HG03575 (cell line): ENCODE results near the gene RPS6KA5.

Experiments
- ATAC-seq: cut with Tn5 transposase; IDR thresholded peaks from one replicate; pipeline ENCODE4 v1.9.1; 2021; ENCODE audit not compliant: unreplicated experiment, insufficient number of reproducible peaks, low FRiP score; ENCODE audit errors: extremely low read depth

RPS6KA5 gene

GRCh38 chr14:91070572-91070971, 10.1 kb upstream of the RPS6KA5 start:
- ATAC-seq = no peak

- no peak for ATAC-seq
These were observed 8.2 kb upstream of the RPS6KA5 start for GRCh38 chr14:91068642-91069041.

- ATAC-seq = no peak
These were observed 6.7 kb upstream of the RPS6KA5 start for GRCh38 chr14:91067186-91067585.

- no peak for ATAC-seq
These were observed 4.8 kb upstream of the RPS6KA5 start for GRCh38 chr14:91065266-91065665.

- ATAC-seq = no peak
These were observed 2.7 kb upstream of the RPS6KA5 start for GRCh38 chr14:91063119-91063518.

GRCh38 chr14:91062600-91062999, 2.2 kb upstream of the RPS6KA5 start:
- ATAC-seq = no peak

- ATAC-seq = no peak
These were observed 831 bp upstream of the RPS6KA5 start for GRCh38 chr14:91061056-91061887.

GRCh38 chr14:91059576-91060350, 678 bp downstream of the RPS6KA5 start:
- ATAC-seq = no peak

GRCh38 chr14:91058042-91058581, 2.3 kb downstream of the RPS6KA5 start:
- ATAC-seq = no peak

GRCh38 chr14:91056361-91056760, 4.1 kb downstream of the RPS6KA5 start:
- no peak for ATAC-seq

GRCh38 chr14:91055016-91055415, 5.4 kb downstream of the RPS6KA5 start:
- no peak for ATAC-seq

- no peak for ATAC-seq
These were observed 11.8 kb downstream of the RPS6KA5 start for GRCh38 chr14:91048676-91049075.

- no peak for ATAC-seq
These were observed 12.2 kb downstream of the RPS6KA5 start for GRCh38 chr14:91048265-91048664.

- no peak for ATAC-seq
These were observed 13.2 kb downstream of the RPS6KA5 start for GRCh38 chr14:91047174-91047753.

GRCh38 chr14:91046488-91047072, 13.9 kb downstream of the RPS6KA5 start:
- ATAC-seq = no peak

- no peak for ATAC-seq
These were observed 19.0 kb downstream of the RPS6KA5 start for GRCh38 chr14:91041450-91041849.

GRCh38 chr14:91040545-91040944, 19.9 kb downstream of the RPS6KA5 start:
- ATAC-seq = no peak

GRCh38 chr14:91038439-91038838, 22.0 kb downstream of the RPS6KA5 start:
- ATAC-seq = no peak

- ATAC-seq = no peak
These were observed 23.5 kb downstream of the RPS6KA5 start for GRCh38 chr14:91036741-91037469.
